Thymus (tissue), 11 donors: ENCODE measurements around the gene CFAP77. TPM values are rescaled to one million over a fixed set of nuclear protein-coding genes. Genes with fewer than 3 reads are reported as not detected.

Source experiments
- DNase-seq, 9 donors: peaks; one replicate each; pipeline ENCODE4 v3.0.0-alpha.2; 2013; ENCODE audit warnings: low spot score in 9 of 9, low read depth in 6 of 9, missing footprints in 1 of 9
- H3K27ac ChIP-seq, 2 donors: one replicate each; pipeline ENCODE4 v1.5.1; 2013; ENCODE audit warnings: control low read depth in 1 of 2, low read depth in 1 of 2, low read length in 1 of 2, mild to moderate bottlenecking in 1 of 2, moderate library complexity in 1 of 2
- H3K27me3 ChIP-seq, 2 donors: one replicate each; pipeline ENCODE4 v1.5.1; 2013; ENCODE audit warnings: low read length in 1 of 2; ENCODE audit not compliant: control insufficient read depth in 2 of 2, insufficient read depth in 1 of 2
- H3K36me3 ChIP-seq, 2 donors: one replicate each; pipeline ENCODE4 v1.5.1; 2013; ENCODE audit warnings: low read length in 1 of 2, mild to moderate bottlenecking in 1 of 2, moderate library complexity in 1 of 2; ENCODE audit not compliant: control insufficient read depth in 2 of 2, insufficient read depth in 2 of 2
- H3K4me1 ChIP-seq, 2 donors: one replicate each; pipeline ENCODE4 v1.5.1; 2013; ENCODE audit warnings: low read length in 2 of 2; ENCODE audit not compliant: control insufficient read depth in 2 of 2, insufficient read depth in 2 of 2
- H3K4me3 ChIP-seq, 2 donors: one replicate each; pipeline ENCODE4 v1.5.1; 2013; ENCODE audit warnings: low read length in 2 of 2, control low read depth in 1 of 2, mild to moderate bottlenecking in 1 of 2
- H3K9me3 ChIP-seq, 2 donors: one replicate each; pipeline ENCODE4 v1.5.1; 2013; ENCODE audit warnings: low read length in 1 of 2, mild to moderate bottlenecking in 1 of 2; ENCODE audit not compliant: control insufficient read depth in 2 of 2, insufficient read depth in 1 of 2
- WGBS: extraction: QIAGEN DNeasy Blood & Tissue Kit; methylation state at CpG from one replicate; pipeline ENCODE4 v1.1.7; 2013; 5-methylcytosine and 5-hydroxymethylcytosine counted together
- polyA plus RNA-seq: library from polyadenylated mRNA; stranded (reverse); fragments of 200-250 nt; gene quantifications from one replicate; pipeline ENCODE4 v1.2.3, GENCODE V29; 2013
- total RNA-seq: library from RNA; stranded (reverse); fragments of 120-200 nt; gene quantifications from one replicate; pipeline ENCODE4 v1.2.4, GENCODE V29; 2013
- donor health status: healthy.

Gene CFAP77
- total and polyA plus RNA-seq, 2 donors, result 0.05 to 0.11 TPM

DNA sequence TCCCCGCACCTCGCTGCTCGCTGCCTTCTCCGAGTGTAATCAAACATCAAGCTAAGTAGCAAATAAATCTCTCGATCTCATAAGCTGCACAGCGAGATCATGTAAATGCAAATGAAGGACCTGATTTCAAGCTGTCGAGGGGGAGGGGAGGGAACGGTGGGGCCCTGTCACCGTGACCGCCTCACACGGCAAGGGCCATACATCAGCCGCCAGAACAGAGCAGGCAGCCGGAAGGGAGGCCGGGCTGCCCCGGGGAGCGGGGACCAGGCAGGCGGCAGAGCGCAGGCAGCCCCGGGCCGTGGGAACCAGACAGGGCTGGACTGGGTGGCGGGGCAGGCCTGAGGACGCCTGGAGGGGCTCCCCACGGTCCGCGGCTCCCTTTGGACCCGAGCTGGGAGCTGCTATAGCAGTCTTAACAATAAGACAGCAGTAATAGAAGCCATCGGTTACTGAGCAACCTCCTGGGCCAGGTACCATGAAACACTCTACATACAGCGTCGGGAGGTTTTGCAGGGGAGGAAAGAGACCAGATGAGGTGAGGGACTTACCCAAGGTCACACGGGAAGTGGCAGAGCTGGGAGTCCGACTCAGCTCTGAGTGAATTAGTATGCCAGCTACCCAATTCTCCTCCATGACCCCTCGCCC lies 76.8 kb downstream of the CFAP77 start:
- no peaks in the 10 kb centered on the region for H3K36me3 ChIP-seq
- peaks cover 0 to 15% of the 10 kb centered on the region in 2 donors for H3K4me1 ChIP-seq
- WGBS, result 40% methylated on average over 32 of the region's 32 CpGs
- peak in 1 of 9 donors; percentile 7 for DNase-seq
- H3K9me3 ChIP-seq, result peaks cover 0 to 4% of the 10 kb centered on the region in 2 donors
- H3K27ac ChIP-seq, result no peak overlapping the region
- H3K4me3 ChIP-seq, result no peak overlapping the region
- H3K27me3 ChIP-seq, result peaks cover 13 to 60% of the 10 kb centered on the region in 2 donors

DNA sequence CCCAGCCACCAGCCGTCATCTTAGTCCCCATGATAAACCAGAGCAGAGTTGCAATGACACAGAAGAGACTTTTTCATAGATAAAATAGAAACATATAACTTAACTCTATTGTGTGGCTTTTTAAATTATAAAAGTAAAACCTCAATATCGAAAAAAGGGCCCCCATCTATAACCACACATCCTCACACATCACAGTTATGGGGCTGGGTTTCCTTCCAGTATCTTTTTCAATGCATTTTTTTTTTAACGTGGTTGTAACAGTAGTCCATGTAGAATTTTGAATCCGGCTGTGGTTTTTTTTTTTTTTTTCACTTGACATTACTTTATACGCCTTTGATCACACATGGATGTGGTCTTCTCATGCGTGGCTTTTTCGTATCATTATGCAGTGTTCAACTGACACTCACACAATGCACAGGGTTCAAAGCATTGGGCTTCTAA lies 77.4 kb downstream of the CFAP77 start:
- peak in 1 of 9 donors; percentile 31 for DNase-seq
- Histone ChIP-seq H3K36me3 (no peaks in the 10 kb centered on the region), H3K9me3 (peaks cover 0 to 4% of the 10 kb centered on the region in 2 donors), H3K27ac (no peak overlapping the region), H3K27me3 (peaks cover 13 to 57% of the 10 kb centered on the region in 2 donors), H3K4me1 (peaks cover 0 to 10% of the 10 kb centered on the region in 2 donors), H3K4me3 (no peak overlapping the region)
- WGBS, result 5% methylated on average over 7 of the region's 7 CpGs

- no peak overlapping the region for H3K4me3 ChIP-seq
- H3K36me3 ChIP-seq, result no peaks in the 10 kb centered on the region
- peaks cover 0 to 4% of the 10 kb centered on the region in 2 donors for H3K9me3 ChIP-seq
- peaks cover 0 to 8% of the 10 kb centered on the region in 2 donors for H3K4me1 ChIP-seq
- H3K27ac ChIP-seq, result no peak overlapping the region
- no peak for DNase-seq
- peaks cover 13 to 57% of the 10 kb centered on the region in 2 donors for H3K27me3 ChIP-seq
- WGBS, result 40% methylated on average over 7 of the region's 7 CpGs
Measured at GRCh38 chr9:132487980-132488535, 78.0 kb downstream of the CFAP77 start.

GRCh38 chr9:132488626-132489025 lies 78.6 kb downstream of the CFAP77 start:
- no peak for DNase-seq

DNA sequence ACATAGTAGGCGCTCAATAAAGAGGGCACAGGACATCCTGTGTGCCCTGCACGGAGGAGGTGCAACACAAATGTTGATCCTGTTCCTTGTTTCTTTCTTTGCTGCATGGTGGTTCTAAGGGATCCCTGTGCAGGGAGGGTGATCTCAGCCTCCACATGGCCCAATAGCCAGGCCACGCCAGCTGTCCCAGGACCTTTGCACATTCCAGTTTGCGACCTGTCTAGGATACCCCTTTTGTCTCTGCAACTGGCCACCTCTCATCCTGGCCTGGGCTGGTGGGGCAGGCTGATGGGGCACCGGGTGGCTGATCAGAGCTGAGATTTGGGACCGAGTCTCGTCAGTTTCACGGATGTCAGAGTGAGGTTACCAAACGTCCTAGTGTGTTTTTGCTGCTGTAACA lies 79.5 kb downstream of the CFAP77 start:
- Histone ChIP-seq H3K4me1 (peaks cover 0 to 8% of the 10 kb centered on the region in 2 donors), H3K9me3 (peaks cover 0 to 4% of the 10 kb centered on the region in 2 donors), H3K27ac (no peak overlapping the region), H3K4me3 (no peak overlapping the region), H3K27me3 (peaks cover 13 to 56% of the 10 kb centered on the region in 2 donors), H3K36me3 (no peaks in the 10 kb centered on the region)
- DNase-seq, result no peak
- 95% methylated on average over 9 of the region's 9 CpGs for WGBS

More at GRCh38 chr9:132488626-132489025, 78.6 kb downstream of the CFAP77 start:
- H3K36me3 ChIP-seq, result no peaks in the 10 kb centered on the region
- no peak overlapping the region for H3K27ac ChIP-seq
- H3K4me3 ChIP-seq, result no peak overlapping the region
- H3K27me3 ChIP-seq, result peaks cover 13 to 56% of the 10 kb centered on the region in 2 donors
- peaks cover 0 to 8% of the 10 kb centered on the region in 2 donors for H3K4me1 ChIP-seq
- WGBS, result 67% methylated on average over 9 of the region's 9 CpGs
- peaks cover 0 to 4% of the 10 kb centered on the region in 2 donors for H3K9me3 ChIP-seq

- Histone ChIP-seq H3K27me3 (peaks cover 0 to 14% of the 10 kb centered on the region in 2 donors), H3K36me3 (no peaks in the 10 kb centered on the region), H3K9me3 (no peaks in the 10 kb centered on the region), H3K27ac (no peak overlapping the region), H3K4me3 (no peak overlapping the region), H3K4me1 (no peaks in the 10 kb centered on the region)
- WGBS, result 83% methylated on average over 2 of the region's 2 CpGs
- DNase-seq, result no peak
Measured at GRCh38 chr9:132494857-132495256, 84.8 kb downstream of the CFAP77 start.

GRCh38 chr9:132497731-132498130 lies 87.7 kb downstream of the CFAP77 start:
- Histone ChIP-seq H3K36me3 (no peaks in the 10 kb centered on the region), H3K4me1 (no peaks in the 10 kb centered on the region), H3K9me3 (no peaks in the 10 kb centered on the region), H3K27ac (no peak overlapping the region), H3K27me3 (peaks cover 0 to 7% of the 10 kb centered on the region in 2 donors), H3K4me3 (no peak overlapping the region)
- DNase-seq, result no peak
- WGBS, result 93% methylated on average over 16 of the region's 16 CpGs

- Histone ChIP-seq H3K4me3 (no peak overlapping the region), H3K4me1 (no peaks in the 10 kb centered on the region), H3K27ac (no peak overlapping the region), H3K9me3 (no peaks in the 10 kb centered on the region), H3K27me3 (peaks cover 0 to 8% of the 10 kb centered on the region in 2 donors), H3K36me3 (no peaks in the 10 kb centered on the region)
- 88% methylated on average over 20 of the region's 20 CpGs for WGBS
- DNase-seq, result no peak
Measured at GRCh38 chr9:132498531-132499210, 88.7 kb downstream of the CFAP77 start.

DNA sequence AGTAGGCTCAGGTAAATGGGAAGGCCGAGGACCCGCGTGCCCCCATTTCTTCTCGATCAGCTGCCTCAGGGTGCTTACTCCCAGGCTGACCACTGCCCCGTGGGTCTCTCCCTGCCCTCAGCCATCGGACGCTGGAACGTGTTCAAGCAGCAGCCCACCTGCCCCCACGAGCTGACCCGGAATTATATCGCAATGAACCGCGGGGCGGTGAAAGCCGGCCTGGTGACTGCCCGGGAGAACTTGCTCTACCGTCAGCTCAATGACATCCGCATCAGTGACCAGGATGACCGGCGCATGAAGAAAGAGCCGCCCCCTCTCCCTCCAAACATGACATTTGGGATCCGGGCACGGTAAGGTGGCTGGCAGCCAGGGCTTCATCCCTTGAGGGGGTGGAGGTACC lies 89.2 kb downstream of the CFAP77 start:
- H3K36me3 ChIP-seq, result no peaks in the 10 kb centered on the region
- no peaks in the 10 kb centered on the region for H3K9me3 ChIP-seq
- H3K27ac ChIP-seq, result no peak overlapping the region
- no peaks in the 10 kb centered on the region for H3K4me1 ChIP-seq
- peaks cover 0 to 13% of the 10 kb centered on the region in 2 donors for H3K27me3 ChIP-seq
- 96% methylated on average over 23 of the region's 23 CpGs for WGBS
- no peak for DNase-seq
- H3K4me3 ChIP-seq, result no peak overlapping the region
